GM19395 (cell line): ENCODE results near the gene TCTA.

Experiments used
- ATAC-seq: cut with Tn5 transposase; IDR thresholded peaks from one replicate; pipeline ENCODE4 v1.9.1; 2021; ENCODE audit warnings: mild to moderate bottlenecking, moderate library complexity; ENCODE audit not compliant: unreplicated experiment

Gene TCTA

GRCh38 chr3:49410066-49410845, 2.0 kb upstream of the TCTA start:
- no peak for ATAC-seq

GRCh38 chr3:49410846-49411534, 1.2 kb upstream of the TCTA start:
- ATAC-seq, result no peak

- ATAC-seq, result peak; percentile 27
Measured at GRCh38 chr3:49411535-49411967, 672 bp upstream of the TCTA start.

GRCh38 chr3:49412632-49413337, 562 bp downstream of the TCTA start:
- no peak for ATAC-seq

GRCh38 chr3:49413338-49413734, 1.1 kb downstream of the TCTA start:
- no peak for ATAC-seq

GRCh38 chr3:49414753-49415152, 2.5 kb downstream of the TCTA start:
- ATAC-seq, result no peak

- ATAC-seq, result no peak
Measured at GRCh38 chr3:49415931-49416601, 3.8 kb downstream of the TCTA start.

- no peak for ATAC-seq
Measured at GRCh38 chr3:49416867-49417266, 4.6 kb downstream of the TCTA start.

- ATAC-seq, result no peak
Measured at GRCh38 chr3:49417516-49418120, 5.4 kb downstream of the TCTA start.

GRCh38 chr3:49421890-49422378, 9.7 kb downstream of the TCTA start:
- ATAC-seq, result no peak

- no peak for ATAC-seq
Measured at GRCh38 chr3:49422379-49423248, 10.4 kb downstream of the TCTA start, which contains the start of gene AMT. Gene AMT (minus strand): TSS chr3:49422473. CDS start chr3:49422450, 23 bp downstream.

GRCh38 chr3:49424816-49425215, 12.6 kb downstream of the TCTA start:
- no peak for ATAC-seq

- no peak for ATAC-seq
Measured at GRCh38 chr3:49427586-49427985, 15.4 kb downstream of the TCTA start.

- ATAC-seq, result no peak
Measured at GRCh38 chr3:49428752-49429080, 16.5 kb downstream of the TCTA start.

- ATAC-seq, result no peak
Measured at GRCh38 chr3:49434731-49435130, 22.5 kb downstream of the TCTA start.

GRCh38 chr3:49445391-49445790, 33.2 kb downstream of the TCTA start:
- ATAC-seq, result no peak

- no peak for ATAC-seq
Measured at GRCh38 chr3:49453621-49454020, 41.4 kb downstream of the TCTA start.

GRCh38 chr3:49454458-49454857, 42.2 kb downstream of the TCTA start:
- ATAC-seq, result no peak

GRCh38 chr3:49454898-49455681, 42.9 kb downstream of the TCTA start:
- ATAC-seq, result no peak
